ENCODE results near the gene GDPD5. TPM values are rescaled to one million over a fixed set of nuclear protein-coding genes. Genes with fewer than 3 reads are reported as not detected.

Gene GDPD5
- total RNA-seq, 4 donors from 2014 or later: 9.6 to 52.9 (median 28.2) TPM

GRCh38 chr11:75562836-75563484 is 37.2 kb upstream of the GDPD5 start:
- Histone ChIP-seq H3K27me3 (no peaks in the 10 kb centered on the region), H3K36me3 (no peaks in the 10 kb centered on the region), H3K4me3 (peak overlapping the region; percentile 79 to 100), H3K4me1 (peaks cover 12 to 23% of the 10 kb centered on the region in 2 donors), H3K27ac (peak overlapping the region; percentile 99 to 100), H3K9me3 (no peaks in the 10 kb centered on the region)
- peak in 1 of 2 donors; percentile 52 for DNase-seq
- TF ChIP-seq POLR2A (IDR thresholded peaks at IDR 0.05) (no peak), CTCF (IDR thresholded peaks at IDR 0.05) (no peak)
- intact Hi-C loops (cut with DNase I; ENCODE audit: low total_unique reads): no loop called here

GRCh38 chr11:75562048-75562835 is 36.5 kb upstream of the GDPD5 start, which contains the start of gene SERPINH1:
SERPINH1 (plus strand) TSS chr11:75562253; CDS start chr11:75566350, 4,097 bp downstream.
- peak within 1 kb of the TSS; percentile 79 to 100 for H3K4me3 ChIP-seq
- TF ChIP-seq POLR2A (IDR thresholded peaks at IDR 0.05) (peak; percentile 74 to 89), CTCF (IDR thresholded peaks at IDR 0.05) (peak in 1 of 4 experiments; percentile 22)
- peak within 1 kb of the TSS; percentile 99 to 100 for H3K27ac ChIP-seq
- no peaks in the 10 kb centered on the region for H3K27me3 ChIP-seq
- no peaks in the 10 kb centered on the region for H3K36me3 ChIP-seq
- H3K9me3 ChIP-seq: no peaks in the 10 kb centered on the region
- peaks cover 18 to 29% of the 10 kb centered on the region in 2 donors for H3K4me1 ChIP-seq
- intact Hi-C loops (cut with DNase I; ENCODE audit: low total_unique reads): no loop called here
- peak; percentile 94 for DNase-seq

- intact Hi-C loops (cut with DNase I; ENCODE audit: low total_unique reads): no loop called here
- no peaks in the 10 kb centered on the region for H3K36me3 ChIP-seq
- H3K4me3 ChIP-seq: peak overlapping the region; percentile 79 to 100
- no peak for TF ChIP-seq POLR2A (IDR thresholded peaks at IDR 0.05)
- no peak for TF ChIP-seq CTCF (IDR thresholded peaks at IDR 0.05)
- DNase-seq: no peak
- no peaks in the 10 kb centered on the region for H3K9me3 ChIP-seq
- H3K4me1 ChIP-seq: peaks cover 21 to 29% of the 10 kb centered on the region in 2 donors
- no peaks in the 10 kb centered on the region for H3K27me3 ChIP-seq
- peak overlapping the region; percentile 99 to 100 for H3K27ac ChIP-seq
Observed at GRCh38 chr11:75561426-75562047, 35.8 kb upstream of the GDPD5 start.

- intact Hi-C loops (cut with DNase I; ENCODE audit: low total_unique reads): no loop called here
- TF ChIP-seq CTCF (IDR thresholded peaks at IDR 0.05): no peak
- TF ChIP-seq POLR2A (IDR thresholded peaks at IDR 0.05): no peak
- H3K36me3 ChIP-seq: no peaks in the 10 kb centered on the region
- no peaks in the 10 kb centered on the region for H3K27me3 ChIP-seq
- DNase-seq: no peak
- H3K4me3 ChIP-seq: no peak overlapping the region
- H3K9me3 ChIP-seq: no peaks in the 10 kb centered on the region
- peak overlapping the region; percentile 99 to 100 for H3K27ac ChIP-seq
- peaks cover 21 to 29% of the 10 kb centered on the region in 2 donors for H3K4me1 ChIP-seq
Observed at GRCh38 chr11:75560644-75561043, 34.9 kb upstream of the GDPD5 start.

Measured in uterus (tissue), 4 donors.